Right renal cortex interstitium (tissue), 3 donors: ENCODE measurements around the gene ANKMY1. TPM values are rescaled to one million over a fixed set of nuclear protein-coding genes. Genes with fewer than 3 reads are reported as not detected.

Source experiments
- DNase-seq, 3 donors: peaks; one replicate each; pipeline ENCODE4 v3.0.0-alpha.2; 2013; ENCODE audit warnings: low read depth in 3 of 3, low spot score in 2 of 3
- polyA plus RNA-seq, 3 donors: library from polyadenylated mRNA; unstranded; fragments of 120-200 nt; gene quantifications; one replicate each; pipeline ENCODE4 v1.2.1, GENCODE V29; 2013; ENCODE audit not compliant: insufficient read length in 3 of 3

ANKMY1 gene, protein sequence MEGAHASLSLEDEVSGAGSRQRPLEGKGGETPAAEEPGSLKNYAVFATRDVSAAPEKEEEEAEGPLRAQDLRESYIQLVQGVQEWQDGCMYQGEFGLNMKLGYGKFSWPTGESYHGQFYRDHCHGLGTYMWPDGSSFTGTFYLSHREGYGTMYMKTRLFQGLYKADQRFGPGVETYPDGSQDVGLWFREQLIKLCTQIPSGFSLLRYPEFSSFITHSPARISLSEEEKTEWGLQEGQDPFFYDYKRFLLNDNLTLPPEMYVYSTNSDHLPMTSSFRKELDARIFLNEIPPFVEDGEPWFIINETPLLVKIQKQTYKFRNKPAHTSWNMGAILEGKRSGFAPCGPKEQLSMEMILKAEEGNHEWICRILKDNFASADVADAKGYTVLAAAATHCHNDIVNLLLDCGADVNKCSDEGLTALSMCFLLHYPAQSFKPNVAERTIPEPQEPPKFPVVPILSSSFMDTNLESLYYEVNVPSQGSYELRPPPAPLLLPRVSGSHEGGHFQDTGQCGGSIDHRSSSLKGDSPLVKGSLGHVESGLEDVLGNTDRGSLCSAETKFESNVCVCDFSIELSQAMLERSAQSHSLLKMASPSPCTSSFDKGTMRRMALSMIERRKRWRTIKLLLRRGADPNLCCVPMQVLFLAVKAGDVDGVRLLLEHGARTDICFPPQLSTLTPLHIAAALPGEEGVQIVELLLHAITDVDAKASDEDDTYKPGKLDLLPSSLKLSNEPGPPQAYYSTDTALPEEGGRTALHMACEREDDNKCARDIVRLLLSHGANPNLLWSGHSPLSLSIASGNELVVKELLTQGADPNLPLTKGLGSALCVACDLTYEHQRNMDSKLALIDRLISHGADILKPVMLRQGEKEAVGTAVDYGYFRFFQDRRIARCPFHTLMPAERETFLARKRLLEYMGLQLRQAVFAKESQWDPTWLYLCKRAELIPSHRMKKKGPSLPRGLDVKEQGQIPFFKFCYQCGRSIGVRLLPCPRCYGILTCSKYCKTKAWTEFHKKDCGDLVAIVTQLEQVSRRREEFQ
- 10 to 100 TPM in 1 of 3 donors, 1 to 10 TPM in 2; 8.7 to 11.9 (median 9.0) TPM for polyA plus RNA-seq

DNA sequence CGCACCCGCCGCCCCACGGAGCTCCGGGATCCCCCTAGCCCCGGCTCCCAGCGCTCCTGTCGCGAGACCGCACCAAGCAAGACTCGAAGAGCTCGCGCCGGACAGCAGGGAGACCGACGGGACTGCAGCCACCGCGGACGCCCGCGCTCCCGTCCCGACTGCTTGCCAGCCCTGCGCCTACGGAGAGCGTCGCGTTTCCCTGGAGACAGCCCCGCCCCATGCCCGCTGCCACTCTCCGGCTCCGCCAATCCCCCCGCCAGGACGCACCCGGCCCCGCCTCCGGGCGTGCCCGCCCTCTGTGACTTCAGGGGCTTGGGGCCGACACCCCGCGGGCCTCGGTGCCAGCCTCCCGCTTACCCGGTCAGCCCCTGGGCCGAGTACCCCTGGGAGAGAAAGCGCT is at the start of gene ANKMY1:
Gene ANKMY1, minus strand, starts transcription at position 181 of the 400 bp plus-strand sequence. CDS start 653 bp downstream, outside the sequence.
- DNase-seq = no peak

DNA sequence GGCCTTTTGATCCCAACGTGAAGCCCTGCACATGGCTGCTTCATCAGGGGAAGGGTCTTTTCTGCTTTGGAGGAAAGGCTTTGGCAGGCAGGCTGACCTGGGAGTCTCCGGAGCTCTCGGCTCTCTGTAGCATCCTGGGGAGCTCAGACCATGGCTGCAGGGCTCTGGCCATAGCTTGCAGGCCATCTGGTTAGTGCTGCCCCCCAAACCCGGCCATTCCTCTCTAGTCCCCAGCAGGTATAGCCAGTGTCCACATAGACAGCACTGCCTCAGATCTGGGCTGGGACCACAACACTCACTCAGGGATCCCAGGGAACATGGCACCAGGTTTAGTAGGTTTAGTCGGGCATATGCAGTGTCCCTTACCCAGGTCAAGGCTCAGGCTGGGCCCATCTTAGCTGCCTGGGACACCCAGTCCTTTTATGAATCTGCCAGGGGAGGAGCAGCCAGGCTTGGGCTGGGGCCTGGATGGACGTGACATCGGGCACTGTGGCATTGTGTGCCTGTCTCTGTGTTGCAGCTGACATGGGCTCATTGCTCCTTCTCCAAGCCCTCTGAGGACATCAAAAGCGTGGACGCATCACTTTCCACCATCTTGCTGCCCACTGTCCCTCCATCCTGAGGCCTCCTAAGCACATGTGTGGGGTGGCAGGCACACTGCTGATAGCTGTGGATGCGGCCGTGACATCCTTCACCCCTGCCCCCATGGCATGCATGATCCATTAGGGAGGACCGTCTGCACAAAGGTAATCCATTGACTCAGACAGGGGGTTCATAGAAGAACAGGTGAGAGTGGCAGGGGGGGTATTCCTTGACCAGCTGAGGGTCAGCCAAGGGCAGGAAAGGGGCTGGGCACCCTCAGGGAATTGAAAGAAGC is 48.3 kb upstream of the ANKMY1 start:
- no peak for DNase-seq

DNA sequence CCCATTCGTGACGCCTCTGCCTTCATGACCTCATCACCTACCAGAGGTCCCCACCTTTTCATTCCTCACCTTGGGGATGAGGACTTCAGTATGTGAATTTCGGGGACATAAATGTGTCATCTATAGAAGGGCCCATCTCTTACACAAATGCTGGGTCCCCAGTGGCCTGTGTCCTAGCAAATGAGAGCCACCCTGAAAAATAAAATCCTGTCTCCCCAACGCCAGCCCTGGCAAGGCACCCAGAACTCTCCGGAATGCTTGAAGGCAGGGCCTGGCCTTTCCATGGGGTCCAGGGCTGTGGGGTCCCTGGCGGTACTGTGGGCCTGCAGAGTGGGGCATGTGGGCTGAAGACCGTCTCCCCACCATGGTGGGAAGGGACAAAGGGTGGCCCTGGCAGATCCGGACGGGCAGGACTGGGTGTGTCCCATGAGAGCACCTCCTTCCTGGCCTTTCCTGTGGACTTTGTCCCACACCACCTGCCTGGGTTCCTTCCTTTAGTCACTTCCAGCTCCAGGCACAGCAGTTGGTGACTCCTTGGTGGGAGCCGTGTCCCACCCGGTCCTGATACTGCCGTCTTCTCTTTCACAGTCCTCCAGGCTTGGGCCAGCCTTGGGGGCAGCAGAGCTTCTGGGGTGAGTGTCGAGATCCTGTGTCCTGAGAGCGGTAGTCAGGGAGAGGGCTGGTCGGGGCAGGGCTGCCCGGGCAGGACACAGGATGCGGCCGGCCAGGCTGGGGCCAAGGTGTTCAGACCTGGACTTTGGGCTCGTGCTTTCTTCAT is 47.3 kb upstream of the ANKMY1 start:
- DNase-seq = no peak

DNA sequence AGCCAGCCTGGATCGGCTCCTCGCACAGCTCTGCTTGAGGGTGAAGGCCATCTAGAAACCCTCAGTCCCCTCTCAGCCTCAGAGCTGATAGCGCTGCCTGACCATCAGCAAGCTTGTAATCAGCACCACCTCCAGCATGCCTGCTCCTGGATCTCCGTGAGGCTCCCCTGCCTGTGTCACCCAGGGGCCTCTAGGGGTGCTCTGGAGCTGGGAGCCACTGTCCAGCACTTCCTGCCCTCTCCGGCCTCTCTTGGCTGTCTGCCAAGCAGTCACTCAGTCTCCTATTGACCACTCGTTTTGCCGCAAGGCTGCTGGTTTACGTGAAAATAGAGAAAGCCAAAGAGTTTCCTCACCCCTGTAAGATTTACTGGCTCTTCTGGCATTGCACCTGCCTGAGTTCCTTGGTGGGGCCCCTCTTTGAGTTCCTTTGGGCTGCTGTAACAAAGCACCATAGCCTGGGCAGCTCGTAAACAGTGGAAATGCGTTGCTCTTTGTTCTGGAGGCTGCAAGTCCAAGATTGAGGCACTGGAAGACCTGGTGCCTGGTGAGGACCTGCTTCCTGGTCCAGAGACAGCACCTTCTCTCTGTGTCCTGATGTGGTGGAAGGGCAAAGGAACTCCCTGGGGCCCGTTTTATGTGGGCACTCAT is 46.6 kb upstream of the ANKMY1 start:
- DNase-seq = peak in 2 of 3 donors; percentile 31 to 56

DNA sequence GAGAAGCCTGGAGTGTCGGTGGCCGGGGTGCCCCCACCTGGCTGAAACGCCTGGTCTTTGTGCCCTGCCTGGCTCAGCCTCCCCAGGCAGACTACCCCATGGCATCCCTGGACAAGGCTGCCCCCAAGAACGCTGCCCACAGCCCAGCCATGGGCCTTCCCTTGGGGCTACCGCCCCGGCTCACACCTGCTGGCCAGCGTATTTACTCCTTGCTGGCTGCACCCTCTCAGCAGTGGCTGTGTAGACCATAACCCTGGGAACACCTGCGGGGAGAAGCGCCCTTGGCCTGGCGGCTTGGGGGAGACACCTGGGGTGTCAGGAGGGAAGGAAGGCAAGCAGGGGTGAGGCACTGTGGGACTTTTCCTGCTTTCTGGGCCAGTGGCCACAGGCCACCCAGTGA is 46.1 kb upstream of the ANKMY1 start:
- DNase-seq = no peak

DNA sequence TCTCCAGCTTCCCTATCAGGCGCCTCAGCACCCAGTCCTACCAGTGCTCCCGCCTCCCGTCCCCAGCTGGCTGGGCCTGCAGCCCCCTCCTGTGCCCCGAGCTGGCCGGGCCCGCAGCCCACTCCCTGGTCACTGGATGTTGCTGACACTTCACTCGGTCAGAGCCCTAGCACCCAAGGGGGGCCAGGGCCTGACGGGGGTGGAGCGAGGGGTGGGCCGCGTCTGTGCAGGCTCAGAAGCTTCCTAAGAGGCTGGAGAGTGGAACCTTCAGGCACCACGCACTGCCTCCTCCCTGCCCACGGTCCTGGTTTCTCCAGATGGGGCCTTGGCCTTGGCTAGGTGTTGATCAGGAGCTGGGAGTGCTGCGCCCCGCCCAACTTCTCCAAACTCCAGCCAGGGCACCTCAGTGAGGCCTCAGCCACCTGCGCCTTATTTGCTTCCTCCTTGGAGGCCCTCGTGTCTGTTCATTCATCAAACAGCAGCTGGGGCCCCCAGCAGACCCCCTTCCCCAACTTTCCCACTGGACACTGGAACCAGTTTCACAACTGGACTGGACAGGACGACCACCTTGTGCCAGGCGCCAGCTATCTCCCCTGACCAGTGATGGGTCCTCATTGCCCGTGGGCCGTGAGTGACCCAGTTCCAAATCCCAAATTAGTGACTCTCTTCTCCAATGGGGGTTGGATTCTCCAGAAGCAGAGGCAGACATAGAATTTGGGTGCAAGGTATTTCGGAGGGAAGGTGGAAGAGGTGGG is 45.5 kb upstream of the ANKMY1 start:
- DNase-seq = no peak

DNA sequence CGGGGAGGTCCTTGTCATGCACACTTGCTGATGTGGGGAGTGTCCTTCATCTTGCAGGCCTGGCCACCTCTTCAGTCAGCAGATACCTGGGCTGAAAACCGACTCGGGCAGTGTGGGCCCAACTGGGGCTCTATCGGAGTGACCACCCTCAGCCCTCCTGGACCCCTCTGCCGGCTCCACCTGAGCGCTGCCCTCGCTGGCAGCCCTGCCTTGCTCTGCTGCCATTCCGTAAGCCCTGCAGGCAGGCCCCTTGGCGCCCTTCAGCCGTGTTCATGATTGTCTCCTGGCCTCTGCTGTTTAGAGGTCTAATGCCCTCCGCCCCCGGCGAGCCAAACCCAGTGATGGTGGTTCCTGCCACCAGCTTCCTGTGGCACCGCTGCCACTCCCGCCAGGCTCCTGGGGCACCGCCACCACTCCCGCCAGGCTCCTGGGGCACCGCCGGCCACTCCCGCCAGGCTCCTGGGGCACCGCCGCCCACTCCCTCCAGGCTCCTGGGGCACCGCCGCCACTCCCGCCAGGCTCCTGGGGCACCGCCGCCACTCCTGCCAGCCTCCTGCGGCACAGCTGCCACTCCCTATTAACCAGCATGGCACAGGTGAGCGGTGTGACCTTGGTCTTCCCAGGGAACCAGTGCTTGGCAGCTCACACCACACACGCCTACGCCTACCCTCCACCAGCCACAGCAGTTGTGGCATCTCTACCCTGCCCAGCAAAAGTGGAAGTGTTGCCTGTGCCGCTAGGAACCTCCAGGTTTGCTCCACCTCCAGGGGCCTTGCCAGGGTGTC is 44.7 kb upstream of the ANKMY1 start:
- no peak for DNase-seq

DNA sequence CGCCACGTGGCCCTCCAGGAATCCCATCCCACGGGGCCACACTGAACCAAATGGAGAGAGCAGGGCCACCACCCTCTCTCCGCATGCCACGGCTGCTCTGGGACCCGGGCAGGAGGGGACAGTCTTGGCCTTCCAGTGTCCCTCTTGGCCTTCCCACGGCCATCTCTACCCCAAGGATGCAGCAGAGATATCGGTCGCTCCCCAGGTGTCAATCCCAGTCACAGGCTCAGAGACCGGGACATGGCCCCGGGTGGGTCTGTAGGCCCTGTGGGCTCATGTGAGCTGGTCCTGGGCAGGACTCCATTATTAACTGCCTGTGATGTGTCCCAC is 44.0 kb upstream of the ANKMY1 start:
- DNase-seq = no peak

DNA sequence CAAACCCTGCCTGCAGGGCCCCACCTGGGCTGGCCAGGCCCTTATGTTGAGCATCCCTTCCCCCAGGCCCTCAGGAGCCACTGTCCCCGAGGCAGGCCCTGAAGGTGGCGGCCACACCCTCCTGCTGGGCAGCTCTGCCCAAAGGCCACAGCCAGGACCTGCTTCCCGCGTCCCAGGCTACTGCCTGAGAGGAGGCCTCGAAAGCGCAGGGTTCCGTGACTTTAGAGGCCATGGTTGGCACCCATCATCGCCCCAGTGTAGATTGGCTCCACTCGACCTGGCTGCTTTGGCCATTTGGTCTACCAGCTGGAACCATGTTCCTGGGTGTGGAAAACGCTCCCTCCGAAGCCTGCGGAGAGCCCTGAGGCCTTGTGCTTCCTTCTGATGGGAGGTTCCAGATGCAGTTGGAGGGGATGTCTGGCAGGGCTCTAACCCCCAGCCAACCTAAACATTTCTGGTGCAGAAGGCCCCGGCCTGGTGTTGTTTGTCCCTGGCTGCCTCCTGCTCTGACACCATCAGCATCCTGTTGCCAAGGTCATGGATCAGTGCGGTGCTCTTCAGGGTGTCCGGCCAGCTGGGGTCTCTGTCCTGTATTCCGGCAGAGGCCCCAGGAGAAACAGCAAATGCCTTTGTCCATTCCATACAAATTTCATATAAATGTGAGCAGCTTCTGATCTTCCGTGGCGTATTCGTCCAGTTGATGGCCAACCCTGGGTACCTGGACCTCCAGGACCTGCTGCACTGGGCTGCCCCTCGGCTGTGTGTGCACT is 43.5 kb upstream of the ANKMY1 start:
- DNase-seq = no peak

DNA sequence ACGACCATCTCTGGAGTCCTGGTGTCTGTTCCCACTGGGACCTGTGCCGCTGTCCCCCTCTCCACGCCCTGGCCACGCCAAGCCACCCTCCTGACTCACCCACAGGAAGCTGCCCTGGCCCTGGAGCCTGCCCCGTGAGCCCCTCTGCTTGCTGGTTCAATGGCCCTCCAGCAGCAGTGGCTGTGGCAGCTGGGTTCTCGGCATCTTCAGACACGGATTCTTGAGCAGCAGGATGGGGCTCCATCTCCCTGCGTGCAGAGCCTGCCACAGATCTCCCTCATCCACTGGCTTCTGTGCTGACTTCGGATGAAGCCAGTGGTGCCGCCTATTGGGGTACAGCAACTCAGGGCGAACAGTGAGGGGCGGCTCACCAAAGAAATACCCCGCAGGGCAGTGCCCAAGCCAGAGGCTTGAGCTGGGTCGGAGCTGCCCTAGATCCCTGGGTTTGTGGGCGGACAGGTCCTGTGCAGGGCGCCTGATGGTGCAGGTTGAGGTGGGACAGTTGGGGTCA is 42.7 kb upstream of the ANKMY1 start:
- no peak for DNase-seq

DNA sequence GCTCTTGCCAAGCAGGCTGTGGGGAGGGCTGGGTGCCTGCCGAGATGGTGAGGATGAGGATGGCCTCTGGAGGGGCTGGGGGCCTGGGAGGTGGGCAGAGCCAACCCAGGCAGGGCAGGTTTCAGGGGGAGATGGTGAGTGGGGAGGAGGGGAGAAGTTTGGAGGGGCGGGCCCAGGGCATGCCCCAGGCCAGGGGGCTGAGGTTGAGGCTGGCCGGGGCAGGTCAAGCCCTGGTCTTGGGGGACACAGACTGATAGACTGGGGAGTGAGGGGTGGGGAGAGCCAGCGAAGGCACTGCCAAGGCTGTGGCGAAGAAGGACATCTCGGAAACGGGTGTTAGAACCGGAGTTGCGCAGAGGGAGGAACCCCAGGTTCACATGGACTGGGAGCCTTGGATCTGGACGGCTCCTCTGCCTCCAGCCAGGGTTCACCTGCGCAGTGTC is 41.4 kb upstream of the ANKMY1 start:
- no peak for DNase-seq

DNA sequence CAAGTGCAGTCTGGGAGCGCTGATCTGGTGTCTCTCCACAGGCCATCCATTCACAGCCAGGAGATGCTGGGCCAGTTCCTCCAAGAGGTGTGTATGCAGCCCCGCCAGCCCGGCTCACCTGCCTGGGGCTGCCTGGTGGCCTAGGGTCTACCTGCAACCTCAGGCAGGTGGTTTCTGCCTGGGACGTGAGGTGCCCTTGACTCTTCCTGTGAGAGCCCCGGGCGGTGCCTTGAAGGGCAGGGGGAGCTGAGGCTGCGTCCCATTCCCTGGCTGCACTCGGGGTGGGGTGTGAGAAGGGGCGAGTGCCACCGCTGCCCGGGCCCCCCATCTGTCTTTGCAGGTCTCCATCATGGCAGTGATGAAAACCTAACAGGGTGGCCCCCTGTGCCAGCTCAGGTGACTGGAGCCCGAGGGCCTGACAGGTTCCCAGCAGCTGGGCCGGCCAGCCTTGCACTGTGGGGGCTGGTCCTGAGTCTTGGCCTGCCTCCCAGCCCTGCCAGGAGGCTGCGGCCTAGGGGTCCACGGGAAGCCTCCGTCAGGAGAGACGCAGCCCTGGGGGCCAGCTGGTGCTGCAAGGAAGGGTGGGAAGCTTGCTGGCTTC is 40.6 kb upstream of the ANKMY1 start:
- no peak for DNase-seq

DNA sequence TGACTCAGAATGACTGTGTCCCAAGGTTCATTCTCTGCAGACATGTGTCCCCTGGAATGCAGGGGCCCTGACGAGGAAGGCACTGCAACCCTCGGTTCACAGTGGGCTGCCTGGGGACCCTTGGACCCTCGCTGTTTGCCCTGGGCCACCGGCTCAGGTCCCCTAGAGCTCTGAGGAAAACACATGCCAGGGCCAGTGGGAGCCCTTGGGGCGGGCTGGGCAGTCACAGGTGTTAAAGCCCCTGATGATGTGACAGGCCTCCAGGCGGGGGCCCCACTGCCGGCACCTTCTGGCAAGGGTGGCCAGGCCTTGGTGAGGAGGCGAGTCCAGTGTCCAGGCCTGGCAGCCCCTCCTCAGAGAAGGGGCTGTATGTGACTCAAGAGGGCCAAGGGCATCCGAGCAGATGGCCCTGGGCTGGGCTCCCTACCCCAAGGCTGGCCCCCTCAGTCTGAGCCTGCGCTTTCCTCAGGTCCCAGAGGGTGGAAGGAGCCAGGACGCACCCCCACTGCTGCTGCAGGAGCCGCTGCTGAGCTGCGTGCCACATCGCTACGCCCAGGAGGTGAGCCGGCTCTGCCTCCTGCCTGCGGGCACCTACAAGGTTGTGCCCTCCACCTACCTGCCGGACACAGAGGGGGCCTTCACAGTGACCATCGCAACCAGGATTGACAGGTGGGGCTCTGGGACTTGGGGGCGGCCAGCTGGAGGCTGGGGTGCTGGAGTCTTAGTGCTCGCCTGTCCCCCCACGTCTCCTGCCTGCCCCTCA is 39.8 kb upstream of the ANKMY1 start:
- no peak for DNase-seq

DNA sequence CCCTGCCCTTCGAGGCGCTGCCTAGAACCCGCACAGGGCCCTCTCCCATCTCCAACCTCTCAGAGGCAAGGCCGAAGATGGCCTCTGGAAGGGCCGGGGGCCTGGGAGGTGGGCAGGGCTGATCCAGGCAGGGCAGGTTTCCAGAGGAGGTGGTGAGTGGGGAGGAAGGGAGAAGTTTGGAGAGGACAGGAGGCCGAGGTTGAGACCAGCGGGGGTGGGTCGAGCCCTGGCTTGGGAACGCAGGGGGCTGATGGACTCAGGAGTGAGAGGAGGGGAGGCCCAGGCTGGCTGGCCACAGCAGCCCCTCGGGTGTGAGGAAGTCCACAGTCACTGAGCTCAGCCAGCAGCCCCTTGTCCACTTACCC is 39.2 kb upstream of the ANKMY1 start:
- no peak for DNase-seq

DNA sequence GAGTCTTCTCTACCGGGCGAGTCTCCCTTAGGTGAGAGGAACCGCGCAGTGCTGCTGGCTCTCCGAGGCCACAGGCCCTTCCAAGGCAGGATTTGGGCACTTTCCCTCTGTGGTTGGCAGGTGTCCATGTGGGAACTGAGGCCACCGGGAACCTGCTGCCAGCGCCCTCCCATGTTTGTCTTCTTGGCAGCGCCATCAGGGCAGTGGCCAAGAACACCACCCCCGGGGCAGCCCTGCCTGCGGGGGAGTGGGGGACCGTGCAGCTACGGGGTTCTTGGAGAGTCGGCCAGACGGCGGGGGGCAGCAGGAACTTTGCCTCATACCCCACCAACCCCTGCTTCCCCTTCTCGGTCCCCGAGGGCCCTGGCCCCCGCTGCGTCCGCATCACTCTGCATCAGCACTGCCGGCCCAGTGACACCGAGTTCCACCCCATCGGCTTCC is 38.7 kb upstream of the ANKMY1 start:
- no peak for DNase-seq

DNA sequence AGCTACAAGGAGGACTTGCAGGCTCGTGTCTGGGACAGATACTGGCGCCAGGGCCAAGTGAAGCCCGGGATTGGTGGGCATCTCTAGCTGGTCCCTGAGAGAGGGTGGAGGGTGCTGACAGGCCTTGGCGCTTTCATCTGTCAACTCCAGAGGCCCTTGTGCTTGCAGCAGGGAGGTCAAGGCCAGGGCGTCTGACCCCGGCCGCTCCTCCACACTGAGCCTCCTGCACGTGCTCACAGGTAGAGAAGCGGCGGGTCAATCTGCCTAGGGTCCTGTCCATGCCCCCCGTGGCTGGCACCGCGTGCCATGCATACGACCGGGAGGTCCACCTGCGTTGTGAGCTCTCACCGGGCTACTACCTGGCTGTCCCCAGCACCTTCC is 38.3 kb upstream of the ANKMY1 start:
- no peak for DNase-seq
